ENCODE measurements around the gene WNK2.
A peak's percentile ranks its signal among the peaks of the same experiment; 100 is the strongest.
"Not testable (repeated sequence)": the region's sequence is repeated elsewhere in the genome, so short reads cannot be mapped to it uniquely, and the experiment has no call there.

WNK2 gene

DNA sequence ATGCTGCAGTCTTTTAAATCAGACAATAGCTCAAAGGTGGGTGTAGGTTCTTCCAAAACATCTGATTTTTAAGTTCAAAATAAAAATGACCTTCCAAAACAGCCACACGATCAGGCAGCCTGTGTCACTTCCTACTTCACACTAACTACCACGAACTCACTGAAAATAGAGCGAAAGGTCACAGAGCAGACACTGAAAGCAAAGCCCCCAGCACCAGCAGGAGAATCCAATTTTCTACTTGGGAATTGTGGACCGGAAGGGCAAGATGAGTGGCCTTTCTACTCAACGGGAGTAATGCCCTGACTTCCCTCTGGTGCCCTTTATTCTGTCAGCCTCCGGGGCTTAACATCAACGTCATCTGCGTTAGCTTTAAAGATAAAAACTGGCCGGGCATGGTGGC, 159.7 kb downstream of the WNK2 start:
- DNase-seq = no peak

DNA sequence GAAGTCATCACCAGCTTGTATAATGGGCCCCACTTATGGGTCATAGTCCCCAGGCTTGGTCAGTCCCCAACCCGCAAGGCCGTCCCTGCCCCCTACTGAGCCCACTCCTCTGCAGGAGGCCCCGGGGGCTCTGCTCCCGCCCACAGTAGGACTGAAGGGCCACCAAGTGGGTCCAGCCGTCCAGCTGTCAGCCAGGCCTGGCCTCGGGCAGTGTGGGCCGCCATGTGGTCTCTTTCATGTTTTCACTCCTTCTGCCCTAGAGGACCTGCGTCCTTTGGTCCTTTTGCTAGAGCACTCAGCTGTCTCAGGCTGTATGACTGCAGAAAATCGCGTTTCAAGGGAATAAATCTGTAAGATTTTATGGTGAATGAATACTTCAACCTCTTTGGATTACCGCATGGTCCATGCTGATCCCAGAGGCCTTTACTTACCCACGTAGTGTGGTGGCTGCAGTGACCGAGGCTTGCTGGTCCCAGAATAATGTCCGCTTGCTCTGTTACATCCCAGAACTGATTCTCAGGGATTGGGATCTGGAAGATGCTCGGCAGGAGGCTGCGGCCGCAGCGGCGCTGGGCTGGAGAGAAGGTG, 161.8 kb downstream of the WNK2 start:
- DNase-seq = peak; percentile 58

DNA sequence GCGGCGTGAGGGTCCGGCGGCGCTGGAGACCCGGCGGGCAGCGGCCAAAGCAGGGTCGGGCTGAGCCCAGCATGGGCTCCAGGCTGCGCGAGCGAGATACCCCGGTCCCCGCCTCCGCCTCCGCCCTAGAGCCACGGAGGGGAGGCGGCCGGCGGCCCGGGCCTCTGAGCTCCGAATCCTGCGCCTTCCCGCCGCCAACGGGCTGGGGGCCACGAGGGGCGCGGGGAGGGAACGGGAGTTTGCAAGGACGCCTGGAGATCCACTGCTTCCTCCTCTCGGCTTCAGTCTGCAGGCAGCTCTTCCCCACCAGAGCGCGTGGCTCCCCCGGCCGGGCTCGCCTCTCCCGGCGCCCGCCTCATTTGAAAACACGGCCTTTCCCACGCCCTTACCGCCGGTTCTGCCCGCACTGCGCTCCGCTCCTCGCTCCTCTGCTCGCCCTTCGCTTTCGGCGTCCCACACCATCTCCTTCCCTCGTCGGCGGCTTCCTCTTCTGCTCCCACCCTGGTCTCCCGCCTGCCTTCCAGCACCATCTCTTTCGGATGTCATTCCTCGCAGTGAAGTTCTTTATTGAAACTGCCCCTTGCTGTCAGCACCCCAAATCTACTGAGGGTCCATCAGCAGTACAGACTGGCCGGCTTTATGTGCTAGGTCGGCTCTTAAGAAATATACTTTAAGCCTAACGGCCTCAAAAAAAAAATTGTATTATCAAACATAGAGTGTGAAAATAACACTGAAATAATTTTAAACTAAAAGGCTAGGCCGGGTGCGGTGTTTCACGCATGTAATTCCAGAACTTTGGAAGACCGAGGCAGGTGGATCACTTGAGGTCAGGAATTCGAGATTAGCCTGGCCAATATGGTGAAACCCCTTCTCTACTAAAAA, 162.5 kb downstream of the WNK2 start:
- DNase-seq = peak; percentile 71

DNA sequence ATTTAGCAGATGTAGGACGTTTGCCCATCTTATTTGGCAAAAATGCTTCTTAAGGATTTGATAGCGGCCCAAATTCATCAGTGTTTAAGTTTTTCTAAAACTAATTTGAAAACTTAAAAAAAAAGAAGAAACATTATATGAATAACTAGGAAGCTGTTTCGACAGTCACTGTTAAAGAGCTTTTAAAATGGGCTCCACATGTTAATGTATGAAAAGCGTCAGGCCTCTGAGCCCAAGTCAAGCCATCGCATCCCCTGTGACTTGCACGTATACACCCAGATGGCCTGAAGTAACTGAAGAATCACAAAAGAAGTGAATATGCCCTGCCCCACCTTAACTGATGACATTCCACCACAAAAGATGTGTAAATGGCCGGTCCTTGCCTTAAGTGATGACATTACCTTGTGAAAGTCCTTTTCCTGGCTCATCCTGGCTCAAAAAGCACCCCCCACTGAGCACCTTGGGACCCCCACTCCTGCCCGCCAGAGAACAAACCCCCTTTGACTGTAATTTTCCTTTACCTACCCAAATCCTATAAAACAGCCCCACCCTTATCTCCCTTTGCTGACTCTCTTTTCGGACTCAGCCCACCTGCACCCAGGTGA, 163.5 kb downstream of the WNK2 start:
- DNase-seq = not testable (repeated sequence)

DNA sequence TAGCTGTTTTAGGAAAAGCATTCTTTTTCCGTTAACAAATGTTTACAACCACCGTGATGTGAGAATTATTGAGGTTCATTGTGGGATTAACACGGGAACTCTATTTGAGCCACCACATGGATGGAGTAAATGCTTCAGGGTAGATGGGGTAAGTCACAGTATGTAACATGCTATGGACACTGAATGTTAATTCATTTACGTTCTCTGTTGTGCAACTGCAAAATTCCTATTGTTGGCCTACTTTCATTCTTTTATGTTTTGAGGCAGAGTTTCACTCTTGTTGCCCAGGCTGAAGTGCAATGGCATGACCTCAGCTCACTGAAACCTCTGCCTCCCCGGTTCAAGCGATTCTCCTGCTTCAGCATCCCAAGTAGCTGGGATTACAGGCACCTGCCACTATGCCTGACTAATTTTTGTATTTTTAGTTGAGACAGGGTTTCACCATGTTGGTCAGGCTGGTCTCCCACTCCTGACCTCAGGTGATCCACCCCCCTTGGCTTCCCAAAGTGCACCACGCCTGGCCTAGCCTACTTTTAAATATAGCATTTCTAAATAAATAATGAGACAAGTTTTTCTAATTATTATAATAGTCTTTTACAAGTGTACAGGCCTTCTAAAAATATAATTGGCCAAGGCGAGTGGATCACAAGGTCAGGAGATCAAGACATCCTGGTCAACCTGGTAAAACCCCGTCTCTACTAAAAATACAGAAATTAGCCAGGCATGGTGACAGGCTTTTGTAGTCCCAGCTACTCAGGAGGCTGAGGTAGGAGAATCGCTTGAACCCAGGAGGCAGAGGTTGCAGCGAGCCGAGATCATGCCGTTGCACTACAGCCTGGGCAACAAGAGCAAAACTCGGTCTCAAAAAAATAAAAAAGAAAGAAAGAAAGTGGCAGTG, 169.7 kb downstream of the WNK2 start:
- DNase-seq = not testable (repeated sequence)

DNA sequence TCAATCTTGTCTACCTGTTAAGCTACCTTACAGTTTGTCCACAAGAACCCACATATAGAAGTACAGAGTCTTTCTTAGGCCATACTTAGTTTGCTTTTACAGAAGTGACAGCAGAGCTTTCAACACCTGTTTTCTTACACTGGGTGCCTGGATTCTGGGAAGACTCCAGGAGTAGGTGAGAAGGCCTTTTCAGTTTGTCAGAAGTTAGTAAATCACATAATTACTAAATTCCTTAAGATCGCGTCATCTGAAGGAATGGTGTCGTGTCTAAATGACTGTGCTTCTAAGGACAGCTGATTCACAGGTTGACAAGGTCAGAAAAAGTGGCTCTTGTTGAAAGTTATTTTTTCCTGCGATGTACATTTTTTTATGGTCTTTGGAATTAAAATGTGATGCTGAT, 170.5 kb downstream of the WNK2 start:
- DNase-seq = no peak

DNA sequence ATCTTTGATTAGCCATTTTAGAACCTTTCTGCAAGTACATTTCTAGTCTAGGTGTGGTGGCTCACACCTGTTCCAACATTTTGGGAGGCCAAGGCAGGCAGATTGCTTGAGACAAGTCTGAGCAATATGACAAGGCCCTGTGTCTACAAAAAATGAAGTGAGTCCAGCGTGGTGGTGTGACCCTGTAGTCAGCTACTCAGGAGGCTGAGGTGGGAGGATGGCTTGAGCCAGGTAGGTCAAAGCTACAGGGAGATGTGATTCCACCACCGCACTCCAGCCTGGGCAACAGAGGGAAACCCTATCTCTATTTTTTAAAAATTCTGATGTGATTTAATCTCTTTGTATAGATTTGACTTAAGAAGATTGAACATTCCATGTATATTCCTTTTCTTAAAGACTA, 171.9 kb downstream of the WNK2 start:
- DNase-seq = no peak

DNA sequence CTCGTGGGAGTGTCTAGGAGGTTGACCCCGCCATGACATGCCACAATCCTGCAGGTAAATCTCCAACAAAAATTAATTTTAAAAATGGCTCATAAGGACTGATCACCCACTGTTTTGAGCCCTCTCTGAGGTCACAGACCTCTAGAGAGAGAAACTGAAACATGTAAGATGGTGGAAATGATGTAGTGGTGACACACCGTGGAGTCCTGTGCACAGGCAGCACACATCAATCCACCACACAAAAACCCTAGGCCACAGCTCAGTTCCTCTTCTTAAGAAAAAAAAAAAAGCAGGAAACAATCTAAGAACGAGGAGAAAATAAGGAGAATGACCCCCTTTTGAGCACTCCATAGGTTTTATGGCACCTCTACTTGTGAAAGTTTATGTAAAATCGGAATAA, 173.7 kb downstream of the WNK2 start:
- no peak for DNase-seq

DNA sequence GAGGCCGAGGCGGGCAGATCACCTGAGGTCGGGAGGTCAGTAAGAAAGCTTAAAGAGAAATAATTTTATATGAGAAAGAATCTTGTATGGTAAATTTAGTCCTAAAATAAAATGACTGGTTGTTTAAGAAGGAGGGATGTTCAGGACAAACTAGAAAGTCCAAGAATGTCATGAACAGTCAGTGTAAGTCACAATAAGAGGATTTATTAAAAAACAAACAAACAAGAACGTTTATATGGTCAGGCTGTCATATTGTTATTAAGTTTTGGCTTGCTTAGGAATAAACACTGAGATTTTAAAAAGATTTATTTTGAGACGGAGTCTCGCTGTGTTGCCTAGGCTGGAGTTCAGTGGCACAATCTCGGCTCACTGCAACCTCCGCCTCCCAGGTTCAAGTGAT, 176.0 kb downstream of the WNK2 start:
- DNase-seq = not testable (repeated sequence)

DNA sequence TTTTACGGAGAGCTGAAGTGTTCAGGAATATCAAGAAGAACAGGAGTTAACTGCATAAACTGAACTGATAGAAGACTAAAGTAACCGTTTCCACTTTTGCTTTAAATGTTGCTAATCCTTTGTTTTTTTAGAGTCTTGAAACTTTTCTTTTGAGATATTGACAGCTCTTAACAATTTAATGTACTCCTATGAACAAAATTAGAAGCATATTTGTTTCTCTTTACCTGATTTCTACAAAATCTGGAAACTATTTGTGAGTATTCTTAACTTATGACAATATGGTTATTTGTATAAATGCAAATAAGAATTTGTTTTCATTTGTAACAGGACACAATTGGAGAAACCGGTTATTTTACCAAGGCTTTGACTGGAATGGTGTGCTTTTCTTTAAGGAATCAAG, 178.1 kb downstream of the WNK2 start:
- DNase-seq = no peak

DNA sequence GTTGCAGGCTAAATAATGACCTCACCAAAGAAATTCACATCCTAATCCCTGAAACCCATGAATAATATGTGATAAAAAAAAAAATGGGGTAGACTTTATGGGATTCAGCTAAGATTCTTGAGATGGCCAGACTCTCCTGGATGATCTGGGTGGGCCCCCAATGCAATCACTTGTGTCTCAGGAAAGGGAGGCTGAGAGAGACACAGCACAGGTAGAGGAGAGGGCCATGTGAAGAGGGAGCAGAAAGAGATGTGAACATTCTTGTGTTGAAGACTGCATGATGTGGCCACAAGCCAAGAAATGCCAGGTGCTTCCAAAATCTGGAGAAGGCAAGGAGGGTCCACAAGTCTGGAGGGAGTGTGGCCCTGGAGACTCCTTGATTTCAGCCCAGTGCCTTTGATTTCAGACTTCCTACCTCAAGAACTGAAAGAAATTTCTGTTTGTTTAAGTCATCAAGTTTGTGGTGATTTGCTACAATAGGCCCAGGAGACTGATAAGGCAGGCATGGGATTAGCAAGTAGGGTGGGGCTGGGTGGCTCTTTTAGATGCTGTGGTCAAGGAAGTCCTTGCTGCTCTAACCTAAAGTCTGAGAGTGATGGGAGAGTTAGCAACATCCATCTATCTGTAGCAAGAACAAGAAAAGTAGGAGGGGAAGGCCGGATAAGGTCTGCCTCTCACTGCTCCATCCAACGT, 180.9 kb downstream of the WNK2 start:
- DNase-seq = no peak

DNA sequence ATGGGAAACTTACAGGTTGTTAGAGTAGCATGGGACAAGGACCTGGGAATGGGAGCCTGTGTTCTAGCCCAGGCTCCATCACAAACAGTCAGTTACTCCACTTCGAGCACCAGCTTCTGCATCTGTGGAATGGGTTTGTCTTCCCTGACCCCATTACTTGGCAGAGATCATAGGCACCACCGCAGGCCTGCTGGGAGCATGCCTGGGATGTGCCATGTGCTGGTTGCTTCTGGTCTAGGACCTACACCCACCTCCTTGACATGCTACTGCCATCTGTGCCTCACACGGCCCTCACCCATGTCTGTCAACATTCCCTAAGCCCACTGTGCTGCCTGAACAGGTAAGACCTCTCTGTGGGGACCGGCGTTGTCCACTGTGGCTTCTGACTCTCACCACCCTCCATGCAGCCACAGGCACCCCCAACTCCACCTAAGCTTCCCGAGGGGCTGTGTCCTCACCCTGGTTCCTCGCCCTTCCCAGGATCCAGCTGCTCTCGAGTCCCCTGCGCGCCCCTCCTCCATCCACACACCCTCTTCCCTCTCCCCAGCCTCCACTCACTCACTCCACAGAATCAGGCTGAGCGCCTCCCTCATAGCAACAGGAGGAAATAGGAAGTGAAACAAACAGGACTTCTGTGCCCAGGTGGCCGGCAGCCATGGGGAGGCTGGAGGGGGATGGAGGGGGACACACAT, 181.6 kb downstream of the WNK2 start:
- no peak for DNase-seq

DNA sequence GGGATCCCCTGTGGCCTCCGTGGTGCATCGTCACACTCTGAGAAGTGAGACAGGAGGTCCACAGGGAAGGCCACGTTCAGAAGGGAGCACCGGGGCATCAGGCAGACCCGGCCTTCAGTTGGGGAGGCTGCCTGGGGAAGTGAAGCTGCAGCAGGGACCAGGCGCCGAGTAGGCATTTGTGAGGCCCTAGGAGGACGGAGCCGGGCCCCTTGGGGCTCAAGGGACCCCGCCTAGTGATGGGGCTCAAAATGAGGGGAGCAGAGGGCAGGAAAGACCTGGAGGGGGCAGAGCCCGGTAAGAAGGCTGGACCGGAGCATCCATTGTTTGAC, 182.1 kb downstream of the WNK2 start:
- DNase-seq = no peak

DNA sequence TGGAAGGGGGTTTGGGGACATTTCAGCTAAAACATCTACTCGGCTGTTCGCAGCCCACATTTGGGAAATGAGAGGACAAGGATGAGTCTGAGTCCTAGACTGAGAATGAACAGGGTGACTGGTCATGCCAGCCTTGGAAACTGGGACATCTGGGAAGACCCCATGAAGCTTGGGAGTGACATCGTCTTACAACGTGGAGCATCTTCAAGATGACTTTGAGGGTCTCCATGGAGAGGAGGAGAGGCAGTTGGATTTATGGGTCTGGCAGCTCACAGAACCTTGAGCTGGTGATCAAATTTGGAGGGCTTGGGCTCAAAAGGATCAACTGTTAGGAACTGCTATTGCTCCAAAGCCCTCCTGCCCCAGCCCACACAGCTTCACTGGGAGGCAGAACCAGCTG, 182.5 kb downstream of the WNK2 start:
- DNase-seq = not testable (repeated sequence)

DNA sequence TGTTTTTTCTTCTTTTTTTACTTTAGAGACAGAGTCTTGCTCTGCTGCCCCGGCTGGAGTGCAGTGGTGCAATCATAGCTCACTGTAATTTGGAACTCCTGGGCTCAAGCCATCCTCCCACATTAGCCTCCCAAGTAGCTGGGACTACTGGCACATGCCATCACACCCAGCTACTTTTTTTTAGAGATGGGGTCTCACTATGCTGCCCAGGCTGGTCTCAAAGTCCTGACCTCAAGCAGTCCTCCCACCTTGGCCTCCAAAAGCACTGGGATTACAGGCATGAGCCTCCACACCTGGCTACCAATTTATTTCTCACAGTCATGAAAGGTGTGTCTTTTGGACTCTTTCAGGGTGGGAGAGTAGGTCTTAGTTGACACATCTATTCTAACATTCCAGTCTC, 184.5 kb downstream of the WNK2 start:
- no peak for DNase-seq

DNA sequence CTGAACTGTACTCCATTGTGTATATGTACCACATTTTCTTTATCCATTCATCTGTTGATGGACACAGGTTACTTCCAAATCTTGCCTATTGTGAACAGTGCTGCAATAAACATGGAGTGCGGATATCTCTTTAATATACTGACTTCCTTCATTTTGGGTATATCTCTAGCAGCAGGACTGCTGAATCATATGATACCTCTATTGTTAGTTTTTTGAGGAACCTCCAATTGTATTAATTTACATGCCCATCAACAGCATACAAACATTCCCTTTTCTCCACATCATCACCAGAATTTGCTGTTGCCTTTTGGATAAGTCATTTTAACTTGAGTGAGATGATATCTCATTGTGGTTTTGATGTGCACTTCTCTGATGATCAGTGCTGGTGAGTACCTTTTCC, 185.7 kb downstream of the WNK2 start:
- no peak for DNase-seq
